HepG2 (cell line): ENCODE measurements around the gene RTKN2. TPM values are rescaled to one million over a fixed set of nuclear protein-coding genes. Genes with fewer than 3 reads are reported as not detected.

Source experiments
- ATAC-seq: fragments of 200-7000 bp; cut with Tn5 transposase; 3 replicates; pipeline ENCODE4 v1.9.1; 2020; ENCODE audit warnings: mild to moderate bottlenecking, moderate library complexity
- BruUV-seq: library from RNA; stranded (reverse); fragments of 400-500 nt; replicated peaks from 2 replicates; lab custom pipeline; 2021; lab: Mats Ljungman, UMichigan
- CTCF ChIA-PET: fragments of 300-600 bp; formaldehyde crosslinking; extraction: SDS; loops from one replicate; lab custom pipeline; 2021; ENCODE audit warnings: low total read pairs, inconsistent platforms, low intra/inter-chr PET ratio; lab: Yijun Ruan, JAX
- POLR2A ChIA-PET: fragments of 350-600 bp; sonication (Branson Sonifier 250); formaldehyde crosslinking; loops from one replicate; lab custom pipeline; 2020; ENCODE audit warnings: antibody characterized with exemption, inconsistent platforms; lab: Yijun Ruan, JAX
- DNase-seq: peaks from one replicate; pipeline ENCODE4 v3.0.0-alpha.2; 2015; ENCODE audit warnings: low spot score
- FAIRE-seq: peaks from 3 replicates; lab custom pipeline; 2011; peaks lifted over from hg19 to GRCh38; lab: Jason Lieb, UNC
- H2AFZ ChIP-seq: one replicate; pipeline ENCODE4 v1.6.1; 2011; ENCODE audit warnings: low read length, inconsistent platforms
- H3K27ac ChIP-seq: fragments of 300-600 bp; 3 replicates; pipeline ENCODE4 v1.8.0; 2011; ENCODE audit warnings: mixed run types, mild to moderate bottlenecking, mixed read lengths, low read length, inconsistent platforms; ENCODE audit not compliant: insufficient read depth; ENCODE audit errors: extremely low read length
- H3K27me3 ChIP-seq, 2 experiments: fragments of 200-600 bp in 1 of 2; 2 replicates in 1 of 2; 3 replicates in 1 of 2; pipeline versions ENCODE4 v1.6.0 to v1.8.0; 2011; ENCODE audit warnings: low read length in 2 of 2, mild to moderate bottlenecking in 2 of 2, moderate library complexity in 2 of 2, inconsistent platforms in 1 of 2; ENCODE audit not compliant: insufficient read depth in 2 of 2, control insufficient read depth in 1 of 2
- H3K36me3 ChIP-seq, 2 experiments: fragments of 200-600 bp in 1 of 2; replicated peaks in 1 of 2; 2 replicates in 1 of 2; 3 replicates in 1 of 2; pipeline versions ENCODE4 v1.5.1 to v1.8.0; 2011; ENCODE audit warnings: low read length in 2 of 2, inconsistent platforms in 1 of 2; ENCODE audit not compliant: insufficient read depth in 2 of 2, control insufficient read depth in 1 of 2
- H3K4me1 ChIP-seq: 2 replicates; pipeline ENCODE4 v1.5.1; 2012; ENCODE audit warnings: low read length, inconsistent platforms; ENCODE audit not compliant: insufficient read depth
- H3K4me2 ChIP-seq: 2 replicates; pipeline ENCODE4 v1.6.0; 2011; ENCODE audit warnings: low read depth, low read length, inconsistent platforms
- H3K4me3 ChIP-seq, 3 experiments: fragments of 200-600 bp in 1 of 3; sonication (generic), shearing (Covaris generic) in 1 of 3; replicated peaks in 1 of 3; 2 replicates each; pipeline ENCODE4 v1.5.1; 2011 to 2016; ENCODE audit warnings: low read length in 3 of 3, inconsistent platforms in 2 of 3, low read depth in 2 of 3, mild to moderate bottlenecking in 2 of 3, control low read depth in 1 of 3, mixed read lengths in 1 of 3; ENCODE audit not compliant: insufficient read depth in 1 of 3
- H3K79me2 ChIP-seq: one replicate; pipeline ENCODE4 v1.6.1; 2011; ENCODE audit warnings: low read length, inconsistent platforms; ENCODE audit not compliant: insufficient read depth
- H3K9ac ChIP-seq: 2 replicates; pipeline ENCODE4 v1.6.0; 2011; ENCODE audit warnings: mild to moderate bottlenecking, low read depth, low read length, inconsistent platforms; ENCODE audit not compliant: insufficient read depth
- H3K9me3 ChIP-seq: 2 replicates; pipeline ENCODE4 v1.5.1; 2012; ENCODE audit warnings: mild to moderate bottlenecking, low read length
- H4K20me1 ChIP-seq: 2 replicates; pipeline ENCODE4 v1.6.0; 2011; ENCODE audit warnings: inconsistent platforms, mild to moderate bottlenecking, low read length, moderate library complexity; ENCODE audit not compliant: insufficient read depth
- ADNP ChIP-seq: sonication (generic); formaldehyde crosslinking; IDR thresholded peaks from 2 replicates; pipeline ENCODE4 v1.4.0; 2020; ENCODE audit warnings: missing genetic modification reagents
- ASH2L ChIP-seq: fragments of 300-600, 200-600 bp; sonication (generic); IDR thresholded peaks from 2 replicates; pipeline ENCODE4 v1.7.0; 2017; ENCODE audit warnings: low read depth, mild to moderate bottlenecking, moderate library complexity, mixed read lengths, low read length; ENCODE audit not compliant: insufficient read length
- CEBPG ChIP-seq: IDR thresholded peaks from 2 replicates; pipeline ENCODE4 v1.6.1; 2016
- NR1H2 ChIP-seq: sonication (generic); formaldehyde crosslinking; IDR thresholded peaks from 2 replicates; pipeline ENCODE4 v1.8.1; 2022; ENCODE audit warnings: low read depth, missing genetic modification reagents, borderline replicate concordance
- RAD21 ChIP-seq: fragments of 450-650 bp; formaldehyde crosslinking; IDR thresholded peaks from 2 replicates; pipeline ENCODE4 v1.5.0; 2020; ENCODE audit warnings: mild to moderate bottlenecking
- RFX1 ChIP-seq: fragments of 450-650 bp; IDR thresholded peaks from 2 replicates; pipeline ENCODE4 v1.6.1; 2017
- THAP11 ChIP-seq: IDR thresholded peaks from 2 replicates; pipeline ENCODE4 v1.6.1; 2016; ENCODE audit warnings: missing biosample characterization, missing genetic modification reagents
- ZNF335 ChIP-seq: sonication (generic); formaldehyde crosslinking; IDR thresholded peaks from 2 replicates; pipeline ENCODE4 v1.4.0; 2020; ENCODE audit warnings: missing genetic modification reagents
- ZNF512 ChIP-seq: sonication (generic); formaldehyde crosslinking; IDR thresholded peaks from 2 replicates; pipeline ENCODE4 v1.4.0; 2020; ENCODE audit warnings: mild to moderate bottlenecking, missing genetic modification reagents
- ZNF563 ChIP-seq: sonication (generic); formaldehyde crosslinking; IDR thresholded peaks from 2 replicates; pipeline ENCODE4 v1.8.0; 2022; ENCODE audit warnings: mild to moderate bottlenecking, moderate library complexity, missing genetic modification reagents
- ZNF574 ChIP-seq: sonication (generic); formaldehyde crosslinking; IDR thresholded peaks from 2 replicates; pipeline ENCODE4 v1.4.0; 2020; ENCODE audit warnings: missing genetic modification reagents
- ZNF577 ChIP-seq: sonication (generic); formaldehyde crosslinking; IDR thresholded peaks from 2 replicates; pipeline ENCODE4 v1.4.0; 2020; ENCODE audit warnings: mild to moderate bottlenecking, low read depth, missing genetic modification reagents, borderline replicate concordance
- ZNF850 ChIP-seq: sonication (generic); formaldehyde crosslinking; conservative IDR thresholded peaks from 2 replicates; pipeline ENCODE4 v1.9.0; 2021; ENCODE audit warnings: mild to moderate bottlenecking, missing genetic modification reagents
- WGBS: methylation state at CpG from one replicate; pipeline ENCODE4 v1.1.6; 2017; ENCODE audit warnings: low lambda C conversion rate; 5-methylcytosine and 5-hydroxymethylcytosine counted together
- in situ Hi-C: cut with HindIII; loops from 2 replicates; pipeline ENCODE4 v1.10.0; 2017; ENCODE audit warnings: low pct_unique_long_range_greater_than_20kb; ENCODE audit not compliant: extremely low pct_ligation_motif_present
- intact Hi-C: fragments of 100-400 bp; cut with micrococcal nuclease; formaldehyde crosslinking; loops from one replicate; pipeline ENCODE4 v1.10.0; 2022; ENCODE audit not compliant: unreplicated experiment
- polyA plus RNA-seq, 8 experiments: library from polyadenylated mRNA; depleted of rRNA in 3 of 8; stranded (reverse) in 7 of 8; unstranded in 1 of 8; fragments of >200 nt; fragmentation: Illumina TruSeq in 4 of 8; extraction: Trizol in 4 of 8; gene quantifications; 2 replicates each; pipeline versions ENCODE4 v1.2.1 to v1.2.3, GENCODE V29; 2011 to 2016; ENCODE audit warnings: low read depth in 4 of 8, missing spikeins in 1 of 8, mixed read lengths in 1 of 8; ENCODE audit not compliant: insufficient read depth in 1 of 8
- total RNA-seq, 5 experiments: library from RNA; depleted of rRNA; stranded (reverse); fragments of >200 nt; fragmentation: Illumina TruSeq; extraction: Trizol; gene quantifications; 2 replicates each; pipeline ENCODE4 v1.2.3, GENCODE V29; 2016; ENCODE audit warnings: low read depth in 1 of 5
- TF ChIP-seq, protein P1 (sequence below): sonication (generic); formaldehyde crosslinking; IDR thresholded peaks from 2 replicates; pipeline ENCODE4 v1.5.0; 2020; ENCODE audit warnings: mild to moderate bottlenecking, missing genetic modification reagents

RTKN2 gene
- total and polyA plus RNA-seq, 2 of the 13 experiments (the other 11 are each of a cell fraction or from before 2014, with no cell fraction given) = 2.2 to 7.0 TPM

GRCh38 chr10:62189131-62189530 is 79.5 kb downstream of the RTKN2 start (continued):
- TF ChIP-seq ZNF574 (CRISPR knock-in tag) (no peak), CEBPG (no peak)
- TF ChIP-seq, all 625 proteins: peak for 0

- H3K4me1 ChIP-seq = peaks cover 14% of the 10 kb centered on the region
- no peak overlapping the region for H3K4me3 ChIP-seq
- peaks cover 2% of the 10 kb centered on the region in 2 experiments; a peak in 2 of 5 replicates for H3K36me3 ChIP-seq
- BruUV-seq = no TSS peak
- no peak for DNase-seq
- ChIA-PET POLR2A (no interaction called here), CTCF (no interaction called here)
- no peak overlapping the region for H3K4me2 ChIP-seq
- FAIRE-seq = no peak
- peaks cover 5% of the 10 kb centered on the region for H3K9me3 ChIP-seq
- no peak overlapping the region for H2AFZ ChIP-seq
- TF ChIP-seq ASH2L (no peak), NR1H2 (no peak), ZNF577 (CRISPR knock-in tag) (no peak), RFX1 (no peak), ZNF850 (no peak), ZNF335 (no peak), ZNF563 (CRISPR knock-in tag) (no peak), ZNF512 (CRISPR knock-in tag) (no peak), RAD21 (no peak), THAP11 (CRISPR knock-in tag) (no peak), ADNP (CRISPR knock-in tag) (no peak)
- TF ChIP-seq, protein P1, sequence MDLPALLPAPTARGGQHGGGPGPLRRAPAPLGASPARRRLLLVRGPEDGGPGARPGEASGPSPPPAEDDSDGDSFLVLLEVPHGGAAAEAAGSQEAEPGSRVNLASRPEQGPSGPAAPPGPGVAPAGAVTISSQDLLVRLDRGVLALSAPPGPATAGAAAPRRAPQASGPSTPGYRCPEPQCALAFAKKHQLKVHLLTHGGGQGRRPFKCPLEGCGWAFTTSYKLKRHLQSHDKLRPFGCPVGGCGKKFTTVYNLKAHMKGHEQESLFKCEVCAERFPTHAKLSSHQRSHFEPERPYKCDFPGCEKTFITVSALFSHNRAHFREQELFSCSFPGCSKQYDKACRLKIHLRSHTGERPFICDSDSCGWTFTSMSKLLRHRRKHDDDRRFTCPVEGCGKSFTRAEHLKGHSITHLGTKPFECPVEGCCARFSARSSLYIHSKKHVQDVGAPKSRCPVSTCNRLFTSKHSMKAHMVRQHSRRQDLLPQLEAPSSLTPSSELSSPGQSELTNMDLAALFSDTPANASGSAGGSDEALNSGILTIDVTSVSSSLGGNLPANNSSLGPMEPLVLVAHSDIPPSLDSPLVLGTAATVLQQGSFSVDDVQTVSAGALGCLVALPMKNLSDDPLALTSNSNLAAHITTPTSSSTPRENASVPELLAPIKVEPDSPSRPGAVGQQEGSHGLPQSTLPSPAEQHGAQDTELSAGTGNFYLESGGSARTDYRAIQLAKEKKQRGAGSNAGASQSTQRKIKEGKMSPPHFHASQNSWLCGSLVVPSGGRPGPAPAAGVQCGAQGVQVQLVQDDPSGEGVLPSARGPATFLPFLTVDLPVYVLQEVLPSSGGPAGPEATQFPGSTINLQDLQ (CRISPR knock-in tag) = no peak
- H3K27me3 ChIP-seq = no peaks in the 10 kb centered on the region
- ATAC-seq = no peak
- intact Hi-C loops (no loop called here), in situ Hi-C loops (no loop called here)
- no peaks in the 10 kb centered on the region for H3K79me2 ChIP-seq
- no peak overlapping the region for H3K9ac ChIP-seq
- WGBS = 98% methylated on average over 8 of the region's 8 CpGs
- no peaks in the 10 kb centered on the region for H4K20me1 ChIP-seq
- H3K27ac ChIP-seq = no peak overlapping the region
Observed at GRCh38 chr10:62188021-62188616, 80.5 kb downstream of the RTKN2 start.
